Cardiac muscle cell (in vitro differentiated cells and primary cell): ENCODE measurements around the gene PAX5. TPM values are rescaled to one million over a fixed set of nuclear protein-coding genes. Genes with fewer than 3 reads are reported as not detected.

Experiments used
- DNase-seq, 2 donors: peaks; one replicate each; pipeline versions ENCODE4 v3.0.0 to v3.0.0-alpha.2; 2010 to 2017; ENCODE audit warnings: low read depth in 1 of 2, low spot score in 1 of 2
- H3K27ac ChIP-seq: fragments of 200-600 bp; sonication (generic); 2 replicates; pipeline ENCODE4 v1.5.1; 2016
- H3K27me3 ChIP-seq: fragments of 200-600 bp; sonication (generic); 2 replicates; pipeline ENCODE4 v1.6.0; 2016; ENCODE audit warnings: control low read depth
- H3K36me3 ChIP-seq: fragments of 200-600 bp; sonication (generic); 2 replicates; pipeline ENCODE4 v1.5.1; 2016; ENCODE audit warnings: control low read depth
- H3K4me1 ChIP-seq: fragments of 200-600 bp; sonication (generic); 2 replicates; pipeline ENCODE4 v1.8.1; 2017; ENCODE audit warnings: low read depth, mild to moderate bottlenecking, mixed run types
- H3K4me3 ChIP-seq: fragments of 200-600 bp; sonication (generic); 2 replicates; pipeline ENCODE4 v1.5.1; 2016; ENCODE audit warnings: mild to moderate bottlenecking
- H3K9me3 ChIP-seq: fragments of 200-600 bp; sonication (generic); 2 replicates; pipeline ENCODE4 v1.5.1; 2017; ENCODE audit warnings: low read depth, mild to moderate bottlenecking, control low read depth
- CTCF ChIP-seq: IDR thresholded peaks from 2 replicates; pipeline ENCODE4 v1.5.1; 2012; ENCODE audit warnings: low read depth, mild to moderate bottlenecking, low read length
- polyA plus RNA-seq: library from polyadenylated mRNA; unstranded; fragments of >200 nt; fragmentation: Nextera tagmentation; extraction: Ambion mirVana; gene quantifications from 2 replicates; pipeline ENCODE4 v1.2.1, GENCODE V29; 2016
- total RNA-seq: library from RNA; depleted of rRNA; stranded (reverse); fragments of >200 nt; gene quantifications from 2 replicates; pipeline ENCODE4 v1.2.3, GENCODE V29; 2016

Gene PAX5
- total and polyA plus RNA-seq, 2 experiments from 2014 or later: not detected

- Histone ChIP-seq H3K9me3 (no peaks in the 10 kb centered on the region), H3K36me3 (no peaks in the 10 kb centered on the region), H3K27ac (no peak overlapping the region), H3K4me1 (no peaks in the 10 kb centered on the region), H3K27me3 (peaks cover 86% of the 10 kb centered on the region), H3K4me3 (no peak overlapping the region)
- no peak for DNase-seq
- no peak for TF ChIP-seq CTCF
These were observed 152.2 kb downstream of the PAX5 start for GRCh38 chr9:36881743-36882441.

GRCh38 chr9:36881316-36881715 is 152.8 kb downstream of the PAX5 start:
- H3K9me3 ChIP-seq: no peaks in the 10 kb centered on the region
- TF ChIP-seq CTCF: no peak
- no peak overlapping the region for H3K27ac ChIP-seq
- H3K36me3 ChIP-seq: no peaks in the 10 kb centered on the region
- no peak for DNase-seq
- no peaks in the 10 kb centered on the region for H3K4me1 ChIP-seq
- peaks cover 86% of the 10 kb centered on the region for H3K27me3 ChIP-seq
- H3K4me3 ChIP-seq: no peak overlapping the region

- peaks cover 82% of the 10 kb centered on the region for H3K27me3 ChIP-seq
These were observed 154.0 kb downstream of the PAX5 start for GRCh38 chr9:36880075-36880474.

GRCh38 chr9:36878986-36879982 is 154.8 kb downstream of the PAX5 start:
- DNase-seq: no peak
- no peak for TF ChIP-seq CTCF
- Histone ChIP-seq H3K27me3 (peaks cover 78% of the 10 kb centered on the region), H3K9me3 (no peaks in the 10 kb centered on the region), H3K4me3 (no peak overlapping the region), H3K36me3 (no peaks in the 10 kb centered on the region), H3K4me1 (no peaks in the 10 kb centered on the region), H3K27ac (no peak overlapping the region)

More at GRCh38 chr9:36880075-36880474, 154.0 kb downstream of the PAX5 start:
- Histone ChIP-seq H3K9me3 (no peaks in the 10 kb centered on the region), H3K36me3 (no peaks in the 10 kb centered on the region), H3K27ac (no peak overlapping the region), H3K4me1 (no peaks in the 10 kb centered on the region), H3K4me3 (no peak overlapping the region)
- TF ChIP-seq CTCF: no peak
- DNase-seq: no peak

GRCh38 chr9:36877239-36877638 is 156.8 kb downstream of the PAX5 start:
- DNase-seq: no peak
- TF ChIP-seq CTCF: no peak
- no peaks in the 10 kb centered on the region for H3K36me3 ChIP-seq
- no peaks in the 10 kb centered on the region for H3K9me3 ChIP-seq
- no peaks in the 10 kb centered on the region for H3K4me1 ChIP-seq
- no peak overlapping the region for H3K27ac ChIP-seq
- peaks cover 75% of the 10 kb centered on the region for H3K27me3 ChIP-seq
- H3K4me3 ChIP-seq: no peak overlapping the region
